ENCODE data around the gene MAPK14.

DNA sequence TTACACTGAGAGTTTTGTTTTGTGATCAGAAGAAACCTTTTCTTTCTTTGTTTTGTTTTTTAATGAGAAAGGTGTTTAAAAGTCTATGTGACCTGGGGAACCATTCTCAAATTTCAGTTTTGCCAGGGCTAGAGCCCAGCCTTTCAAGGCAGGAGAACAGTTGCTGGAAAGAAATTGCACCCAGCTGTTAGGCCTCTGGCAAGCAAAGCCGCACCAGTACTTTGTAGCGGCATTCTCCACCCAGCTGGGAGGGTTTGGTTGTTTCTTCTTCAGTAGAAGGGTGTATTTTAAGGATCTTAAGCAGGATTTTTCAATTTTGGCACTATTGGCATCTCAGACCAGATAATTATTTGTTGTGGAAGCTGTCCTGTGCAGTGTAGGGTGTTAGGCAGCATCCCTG is 86.1 kb downstream of the MAPK14 start:
- TF ChIP-seq NCOA1 (IDR thresholded peaks at IDR 0.05; ENCODE audit: low read depth): no peak
- no peak for TF ChIP-seq ESRRA (IDR thresholded peaks at IDR 0.05; ENCODE audit: borderline replicate concordance, low read depth)
- TF ChIP-seq ZNF695 (CRISPR knock-in tag; IDR thresholded peaks at IDR 0.05): no peak
- TF ChIP-seq, protein P1, sequence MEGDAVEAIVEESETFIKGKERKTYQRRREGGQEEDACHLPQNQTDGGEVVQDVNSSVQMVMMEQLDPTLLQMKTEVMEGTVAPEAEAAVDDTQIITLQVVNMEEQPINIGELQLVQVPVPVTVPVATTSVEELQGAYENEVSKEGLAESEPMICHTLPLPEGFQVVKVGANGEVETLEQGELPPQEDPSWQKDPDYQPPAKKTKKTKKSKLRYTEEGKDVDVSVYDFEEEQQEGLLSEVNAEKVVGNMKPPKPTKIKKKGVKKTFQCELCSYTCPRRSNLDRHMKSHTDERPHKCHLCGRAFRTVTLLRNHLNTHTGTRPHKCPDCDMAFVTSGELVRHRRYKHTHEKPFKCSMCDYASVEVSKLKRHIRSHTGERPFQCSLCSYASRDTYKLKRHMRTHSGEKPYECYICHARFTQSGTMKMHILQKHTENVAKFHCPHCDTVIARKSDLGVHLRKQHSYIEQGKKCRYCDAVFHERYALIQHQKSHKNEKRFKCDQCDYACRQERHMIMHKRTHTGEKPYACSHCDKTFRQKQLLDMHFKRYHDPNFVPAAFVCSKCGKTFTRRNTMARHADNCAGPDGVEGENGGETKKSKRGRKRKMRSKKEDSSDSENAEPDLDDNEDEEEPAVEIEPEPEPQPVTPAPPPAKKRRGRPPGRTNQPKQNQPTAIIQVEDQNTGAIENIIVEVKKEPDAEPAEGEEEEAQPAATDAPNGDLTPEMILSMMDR (IDR thresholded peaks at IDR 0.05 in 2 of 3, conservative IDR thresholded peaks at IDR 0.05 in 1 of 3; ENCODE audit: insufficient read depth in 2 of 3, low read depth in 1 of 3, low read length in 3 of 3): no peak
- TF ChIP-seq, protein P2, sequence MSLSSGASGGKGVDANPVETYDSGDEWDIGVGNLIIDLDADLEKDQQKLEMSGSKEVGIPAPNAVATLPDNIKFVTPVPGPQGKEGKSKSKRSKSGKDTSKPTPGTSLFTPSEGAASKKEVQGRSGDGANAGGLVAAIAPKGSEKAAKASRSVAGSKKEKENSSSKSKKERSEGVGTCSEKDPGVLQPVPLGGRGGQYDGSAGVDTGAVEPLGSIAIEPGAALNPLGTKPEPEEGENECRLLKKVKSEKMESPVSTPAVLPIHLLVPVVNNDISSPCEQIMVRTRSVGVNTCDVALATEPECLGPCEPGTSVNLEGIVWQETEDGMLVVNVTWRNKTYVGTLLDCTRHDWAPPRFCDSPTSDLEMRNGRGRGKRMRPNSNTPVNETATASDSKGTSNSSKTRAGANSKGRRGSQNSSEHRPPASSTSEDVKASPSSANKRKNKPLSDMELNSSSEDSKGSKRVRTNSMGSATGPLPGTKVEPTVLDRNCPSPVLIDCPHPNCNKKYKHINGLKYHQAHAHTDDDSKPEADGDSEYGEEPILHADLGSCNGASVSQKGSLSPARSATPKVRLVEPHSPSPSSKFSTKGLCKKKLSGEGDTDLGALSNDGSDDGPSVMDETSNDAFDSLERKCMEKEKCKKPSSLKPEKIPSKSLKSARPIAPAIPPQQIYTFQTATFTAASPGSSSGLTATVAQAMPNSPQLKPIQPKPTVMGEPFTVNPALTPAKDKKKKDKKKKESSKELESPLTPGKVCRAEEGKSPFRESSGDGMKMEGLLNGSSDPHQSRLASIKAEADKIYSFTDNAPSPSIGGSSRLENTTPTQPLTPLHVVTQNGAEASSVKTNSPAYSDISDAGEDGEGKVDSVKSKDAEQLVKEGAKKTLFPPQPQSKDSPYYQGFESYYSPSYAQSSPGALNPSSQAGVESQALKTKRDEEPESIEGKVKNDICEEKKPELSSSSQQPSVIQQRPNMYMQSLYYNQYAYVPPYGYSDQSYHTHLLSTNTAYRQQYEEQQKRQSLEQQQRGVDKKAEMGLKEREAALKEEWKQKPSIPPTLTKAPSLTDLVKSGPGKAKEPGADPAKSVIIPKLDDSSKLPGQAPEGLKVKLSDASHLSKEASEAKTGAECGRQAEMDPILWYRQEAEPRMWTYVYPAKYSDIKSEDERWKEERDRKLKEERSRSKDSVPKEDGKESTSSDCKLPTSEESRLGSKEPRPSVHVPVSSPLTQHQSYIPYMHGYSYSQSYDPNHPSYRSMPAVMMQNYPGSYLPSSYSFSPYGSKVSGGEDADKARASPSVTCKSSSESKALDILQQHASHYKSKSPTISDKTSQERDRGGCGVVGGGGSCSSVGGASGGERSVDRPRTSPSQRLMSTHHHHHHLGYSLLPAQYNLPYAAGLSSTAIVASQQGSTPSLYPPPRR (CRISPR knock-in tag; IDR thresholded peaks at IDR 0.05; ENCODE audit: borderline replicate concordance): no peak
- TF ChIP-seq HCFC1 (IDR thresholded peaks at IDR 0.05; ENCODE audit: low read depth, low read length): no peak
- TF ChIP-seq MAZ (CRISPR knock-in tag; conservative IDR thresholded peaks at IDR 0.05 in 1 of 2, IDR thresholded peaks at IDR 0.05 in 1 of 2): no peak
- TF ChIP-seq, protein P3, sequence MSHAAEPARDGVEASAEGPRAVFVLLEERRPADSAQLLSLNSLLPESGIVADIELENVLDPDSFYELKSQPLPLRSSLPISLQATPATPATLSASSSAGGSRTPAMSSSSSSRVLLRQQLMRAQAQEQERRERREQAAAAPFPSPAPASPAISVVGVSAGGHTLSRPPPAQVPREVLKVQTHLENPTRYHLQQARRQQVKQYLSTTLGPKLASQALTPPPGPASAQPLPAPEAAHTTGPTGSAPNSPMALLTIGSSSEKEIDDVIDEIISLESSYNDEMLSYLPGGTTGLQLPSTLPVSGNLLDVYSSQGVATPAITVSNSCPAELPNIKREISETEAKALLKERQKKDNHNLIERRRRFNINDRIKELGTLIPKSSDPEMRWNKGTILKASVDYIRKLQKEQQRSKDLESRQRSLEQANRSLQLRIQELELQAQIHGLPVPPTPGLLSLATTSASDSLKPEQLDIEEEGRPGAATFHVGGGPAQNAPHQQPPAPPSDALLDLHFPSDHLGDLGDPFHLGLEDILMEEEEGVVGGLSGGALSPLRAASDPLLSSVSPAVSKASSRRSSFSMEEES (CRISPR knock-in tag; IDR thresholded peaks at IDR 0.05): no peak
